OCI-LY7 (cell line): ENCODE results near the gene MTCL1.

Experiments used
- CTCF ChIP-seq: fragments of 200-600 bp; sonication (generic); conservative IDR thresholded peaks from 2 replicates; pipeline ENCODE4 v1.5.1; 2014; ENCODE audit warnings: mild to moderate bottlenecking, antibody characterized with exemption, low read length, moderate library complexity, mixed read lengths
- EZH2phosphoT487 ChIP-seq: fragments of 200-600 bp; sonication (generic); IDR thresholded peaks from 2 replicates; pipeline ENCODE4 v1.6.1; 2018; ENCODE audit warnings: low read depth, borderline replicate concordance, mild to moderate bottlenecking, mixed run types, antibody characterized with exemption, low read length, moderate library complexity, mixed read lengths

- no peak for TF ChIP-seq CTCF
- no peak for TF ChIP-seq EZH2phosphoT487
Observed at GRCh38 chr18:8842506-8842905, 137.2 kb downstream of the MTCL1 start.
